NOMO-1 treated with DMSO at 0.1 percent for 48 hours (cell line): ENCODE data around the gene DUSP21.
"Not testable (repeated sequence)": the region's sequence is repeated elsewhere in the genome, so short reads cannot be mapped to it uniquely, and the experiment has no call there.

ENCODE experiments used
- DNase-seq: peaks from one replicate; lab custom pipeline; 2025; ENCODE audit not compliant: unreplicated experiment; lab: John Stamatoyannopoulos, UW

The DUSP21 gene

GRCh38 chrX:44875185-44875489 lies 31.3 kb downstream of the DUSP21 start:
- DNase-seq = no peak

- no peak for DNase-seq
Measured at GRCh38 chrX:44876086-44876485, 32.3 kb downstream of the DUSP21 start.

- no peak for DNase-seq
Measured at GRCh38 chrX:44876767-44877166, 32.9 kb downstream of the DUSP21 start.

DNA sequence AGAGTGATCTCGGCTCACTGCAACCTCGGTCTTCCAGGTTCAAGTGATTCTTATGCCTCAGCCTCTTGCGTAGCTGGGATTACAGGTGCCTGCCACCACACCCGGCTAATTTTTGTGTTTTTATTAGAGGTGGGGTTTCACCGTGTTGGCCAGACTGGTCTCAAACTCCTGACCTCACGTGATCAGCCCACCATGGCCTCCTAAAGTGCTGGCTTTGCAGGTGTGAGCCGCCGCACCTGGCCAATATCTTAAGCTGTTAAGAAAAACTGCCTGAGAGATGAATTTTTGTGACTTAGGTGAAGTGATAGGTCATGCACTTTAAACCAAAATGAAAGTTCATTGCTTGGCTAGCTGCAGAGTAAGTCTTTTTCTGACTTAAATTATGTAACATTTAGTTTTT lies 35.0 kb downstream of the DUSP21 start:
- DNase-seq = no peak

- no peak for DNase-seq
Measured at GRCh38 chrX:44881549-44881948, 37.7 kb downstream of the DUSP21 start.

DNA sequence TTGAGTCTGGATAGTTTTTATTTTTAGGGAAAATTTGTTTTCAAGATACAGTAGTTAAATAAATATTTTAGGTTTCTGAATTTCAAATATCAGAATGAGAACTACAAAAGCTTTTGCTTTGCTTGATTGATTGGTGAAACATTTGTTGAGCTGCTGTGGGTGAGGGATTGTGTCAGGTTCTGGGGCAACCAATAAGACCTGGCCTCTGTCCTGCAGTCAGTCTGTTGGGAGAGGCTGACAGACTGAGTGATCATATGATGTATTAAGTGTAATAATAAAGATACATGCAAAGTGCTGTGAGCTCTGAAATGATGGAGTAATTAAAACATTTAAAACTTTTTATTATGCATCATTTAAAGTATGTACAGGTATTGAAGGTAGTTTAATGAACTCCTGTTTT lies 38.8 kb downstream of the DUSP21 start:
- DNase-seq = no peak

DNA sequence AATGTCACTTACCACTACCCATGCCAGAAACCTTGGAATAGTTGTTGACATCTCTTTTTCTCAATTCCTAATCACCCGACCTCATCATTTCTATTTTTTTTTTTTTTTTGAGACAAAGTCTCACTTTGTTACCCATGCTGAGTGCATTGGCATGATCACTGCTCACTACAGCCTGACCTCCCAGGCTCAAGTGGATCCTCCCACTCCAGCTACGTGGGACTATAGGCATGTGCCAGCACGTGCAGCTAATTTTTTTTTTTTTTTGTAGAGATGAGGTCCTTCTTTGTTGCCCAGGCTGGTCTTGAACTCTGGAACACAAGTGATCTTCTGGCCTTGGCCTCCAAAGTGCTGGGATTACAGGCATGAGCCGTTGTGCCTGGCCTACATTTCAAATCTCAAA lies 41.1 kb downstream of the DUSP21 start:
- no peak for DNase-seq

DNA sequence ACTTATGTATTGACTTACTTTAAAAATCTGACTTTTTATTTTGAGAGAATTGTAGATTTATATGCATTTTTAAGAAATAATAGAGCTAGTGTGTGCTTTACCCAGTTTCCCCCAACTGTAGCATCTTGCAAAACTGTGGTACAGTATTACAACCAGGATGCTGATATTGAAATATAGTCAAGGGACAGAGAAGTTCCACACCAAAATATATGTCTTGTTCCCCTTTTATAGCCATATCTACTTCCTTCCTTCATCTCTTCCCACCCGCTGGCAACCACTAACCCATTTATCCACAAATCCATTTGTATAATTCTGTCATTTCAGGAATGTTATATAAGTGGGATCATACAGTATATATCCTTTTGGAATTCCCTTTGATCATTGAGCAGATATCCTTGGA lies 46.0 kb downstream of the DUSP21 start:
- peak; percentile 82 for DNase-seq

DNA sequence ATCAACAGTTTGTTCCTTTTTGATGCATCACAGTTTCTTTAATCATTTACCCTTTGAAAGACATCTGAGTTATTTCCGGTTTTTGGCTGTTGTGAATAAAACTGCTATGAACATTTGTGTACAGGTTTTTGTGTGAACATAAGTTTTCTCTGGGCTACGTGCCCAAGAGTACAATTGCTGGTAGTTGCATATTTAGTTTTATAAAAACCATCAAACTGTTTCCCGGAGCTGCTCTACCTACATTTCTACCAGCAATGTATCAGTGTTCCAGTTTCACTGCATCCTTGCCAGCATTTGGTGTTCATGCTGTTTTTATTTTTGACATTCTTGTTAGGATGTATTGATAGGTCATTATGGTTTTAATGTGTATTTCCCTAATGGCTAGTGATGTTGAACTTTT lies 46.4 kb downstream of the DUSP21 start:
- peak; percentile 64 for DNase-seq

DNA sequence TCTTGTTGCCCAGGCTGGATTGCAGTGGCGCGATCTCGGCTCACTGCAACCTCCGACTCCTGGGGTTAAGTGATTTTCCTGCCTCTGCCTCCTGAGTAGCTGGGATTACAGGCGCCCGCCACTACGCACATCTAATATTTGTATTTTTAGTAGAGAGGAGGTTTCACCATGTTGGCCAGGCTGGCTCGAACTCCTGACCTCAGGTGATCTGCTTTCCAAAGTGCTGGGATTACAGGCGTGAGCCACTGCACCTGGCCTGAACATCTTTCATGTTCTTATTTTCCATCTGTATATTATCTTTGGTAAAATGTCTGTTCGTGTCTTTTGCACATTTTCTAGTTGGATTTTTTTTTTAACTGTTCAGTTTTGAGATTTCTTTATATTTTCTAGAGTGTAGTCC lies 46.9 kb downstream of the DUSP21 start:
- DNase-seq = not testable (repeated sequence)

GRCh38 chrX:44891642-44892041 lies 47.8 kb downstream of the DUSP21 start:
- no peak for DNase-seq
